Neural progenitor cell (in vitro differentiated cells): ENCODE results near the gene PIMREG. TPM values are rescaled to one million over a fixed set of nuclear protein-coding genes. Genes with fewer than 3 reads are reported as not detected.

Experiments used
- DNase-seq: peaks from one replicate; pipeline ENCODE4 v3.0.0-alpha.2; 2016; ENCODE audit warnings: low spot score
- H2AFZ ChIP-seq: fragments of 200-600 bp; sonication (generic); replicated peaks from 2 replicates; pipeline ENCODE4 v1.6.1; 2016; ENCODE audit warnings: antibody characterized with exemption
- H3F3A ChIP-seq: fragments of 200-600 bp; sonication (generic); 2 replicates; pipeline ENCODE4 v1.6.1; 2016; ENCODE audit warnings: antibody characterized with exemption, low read depth
- H3K27ac ChIP-seq: fragments of 200-600 bp; sonication (generic); 2 replicates; pipeline ENCODE4 v1.5.1; 2016; ENCODE audit warnings: mild to moderate bottlenecking
- H3K27me3 ChIP-seq: fragments of 200-600 bp; sonication (generic); 2 replicates; pipeline ENCODE4 v1.6.1; 2016; ENCODE audit warnings: mild to moderate bottlenecking, moderate library complexity
- H3K36me3 ChIP-seq: fragments of 200-600 bp; sonication (generic); 2 replicates; pipeline ENCODE4 v1.5.1; 2016
- H3K4me1 ChIP-seq: fragments of 200-600 bp; sonication (generic); 2 replicates; pipeline ENCODE4 v1.6.1; 2016; ENCODE audit warnings: mixed run types
- H3K4me2 ChIP-seq: fragments of 200-600 bp; sonication (generic); 2 replicates; pipeline ENCODE4 v1.6.1; 2016
- H3K4me3 ChIP-seq: fragments of 200-600 bp; sonication (generic); 2 replicates; pipeline ENCODE4 v1.5.1; 2016
- H3K79me2 ChIP-seq: fragments of 200-600 bp; sonication (generic); 2 replicates; pipeline ENCODE4 v1.6.1; 2016; ENCODE audit warnings: low read depth
- H3K9ac ChIP-seq: fragments of 200-600 bp; sonication (generic); 2 replicates; pipeline ENCODE4 v1.6.1; 2016
- H3K9me3 ChIP-seq: fragments of 200-600 bp; sonication (generic); 2 replicates; pipeline ENCODE4 v1.5.1; 2016; ENCODE audit warnings: low read depth
- H4K20me1 ChIP-seq: fragments of 200-600 bp; sonication (generic); 2 replicates; pipeline ENCODE4 v1.6.1; 2016; ENCODE audit warnings: low read depth
- H3K27ac Mint-ChIP-seq: 3 replicates; pipeline ENCODE4 v1.8.0; 2021; ENCODE audit warnings: mixed read lengths
- H3K27me3 Mint-ChIP-seq: 2 replicates; pipeline ENCODE4 v1.8.0; 2022; ENCODE audit warnings: low read depth, mild to moderate bottlenecking, inconsistent platforms, moderate library complexity, mixed read lengths; ENCODE audit not compliant: insufficient read depth
- H3K36me3 Mint-ChIP-seq: 3 replicates; pipeline ENCODE4 v1.8.0; 2021; ENCODE audit warnings: mixed read lengths
- H3K4me1 Mint-ChIP-seq: 3 replicates; pipeline ENCODE4 v1.8.0; 2021; ENCODE audit warnings: mixed read lengths
- H3K4me3 Mint-ChIP-seq: 3 replicates; pipeline ENCODE4 v1.8.0; 2021; ENCODE audit warnings: mild to moderate bottlenecking, moderate library complexity, mixed read lengths
- H3K9me3 Mint-ChIP-seq: 3 replicates; pipeline ENCODE4 v1.8.0; 2020; ENCODE audit warnings: mixed read lengths
- EZH2 ChIP-seq: fragments of 200-600 bp; sonication (generic); IDR thresholded peaks from 2 replicates; pipeline ENCODE4 v1.6.1; 2017; ENCODE audit warnings: antibody characterized with exemption, mild to moderate bottlenecking, moderate library complexity
- EZH2phosphoT487 ChIP-seq: fragments of 200-600 bp; sonication (generic); IDR thresholded peaks from 2 replicates; pipeline ENCODE4 v1.6.1; 2017; ENCODE audit warnings: antibody characterized with exemption
- total RNA-seq: library from RNA; depleted of rRNA; stranded (reverse); fragments of >200 nt; gene quantifications from 2 replicates; pipeline ENCODE4 v1.2.3, GENCODE V29; 2015; ENCODE audit warnings: low replicate concordance
- TF ChIP-seq, protein P1 (sequence below): fragments of 200-600 bp; sonication (generic); IDR thresholded peaks from 2 replicates; pipeline ENCODE4 v1.5.1; 2017; ENCODE audit warnings: antibody characterized with exemption, mild to moderate bottlenecking

PIMREG gene
- total RNA-seq, 1 donor from 2014 or later: 71.3 TPM

DNA sequence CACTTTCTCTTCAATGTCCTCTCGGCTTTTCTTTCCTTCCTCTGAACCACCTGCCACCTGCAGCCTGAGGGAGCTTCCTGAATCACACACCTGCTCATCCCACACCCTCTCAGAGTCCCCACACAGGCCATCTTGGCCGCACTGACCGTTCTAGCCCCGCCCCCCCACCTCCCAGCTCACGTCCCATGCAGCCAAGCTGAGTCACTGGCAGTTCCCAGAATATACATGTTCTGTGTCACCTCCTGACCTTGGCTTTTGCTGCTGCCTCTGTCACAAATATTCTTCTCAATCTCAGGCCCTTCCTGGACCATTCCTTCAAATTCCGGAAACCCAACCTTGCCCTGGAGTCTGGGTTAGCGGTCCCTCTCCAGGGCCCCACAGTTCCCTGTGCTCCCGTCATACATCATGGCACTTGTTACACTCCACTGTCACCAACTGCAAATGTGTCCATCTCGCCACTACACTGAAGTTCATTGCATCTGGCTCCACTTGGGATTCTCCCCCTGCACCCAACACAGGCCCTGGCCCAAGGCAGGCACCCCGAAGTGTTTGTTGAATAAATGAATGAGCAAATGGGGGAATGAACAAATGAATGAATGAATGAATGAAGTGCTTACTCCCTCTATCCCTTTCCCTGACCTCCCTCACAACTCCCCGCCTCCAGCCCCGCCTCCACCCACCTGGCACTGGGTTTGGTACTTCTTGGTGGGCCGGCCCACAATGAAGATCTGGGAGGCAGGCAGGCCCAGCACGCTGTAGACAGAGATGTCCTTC, 12.8 kb downstream of the PIMREG start:
- H3F3A ChIP-seq: peaks cover 48% of the 10 kb centered on the region
- no peaks in the 10 kb centered on the region for H3K27me3 ChIP-seq
- H3K9me3 Mint-ChIP-seq: no peaks in the 10 kb centered on the region
- H3K27ac Mint-ChIP-seq: peak overlapping the region; percentile 30
- H3K27ac ChIP-seq: no peak overlapping the region
- H3K27me3 Mint-ChIP-seq: peaks cover 11% of the 10 kb centered on the region
- no peak overlapping the region for H2AFZ ChIP-seq
- no peak overlapping the region for H3K4me2 ChIP-seq
- H3K79me2 ChIP-seq: no peaks in the 10 kb centered on the region
- H3K9me3 ChIP-seq: no peaks in the 10 kb centered on the region
- peak overlapping the region; percentile 59 for H3K4me3 Mint-ChIP-seq
- no peaks in the 10 kb centered on the region for H3K36me3 Mint-ChIP-seq
- no peak overlapping the region for H3K9ac ChIP-seq
- H3K4me1 ChIP-seq: peaks cover 61% of the 10 kb centered on the region
- no peak for TF ChIP-seq EZH2
- no peak for TF ChIP-seq EZH2phosphoT487
- TF ChIP-seq, protein P1, sequence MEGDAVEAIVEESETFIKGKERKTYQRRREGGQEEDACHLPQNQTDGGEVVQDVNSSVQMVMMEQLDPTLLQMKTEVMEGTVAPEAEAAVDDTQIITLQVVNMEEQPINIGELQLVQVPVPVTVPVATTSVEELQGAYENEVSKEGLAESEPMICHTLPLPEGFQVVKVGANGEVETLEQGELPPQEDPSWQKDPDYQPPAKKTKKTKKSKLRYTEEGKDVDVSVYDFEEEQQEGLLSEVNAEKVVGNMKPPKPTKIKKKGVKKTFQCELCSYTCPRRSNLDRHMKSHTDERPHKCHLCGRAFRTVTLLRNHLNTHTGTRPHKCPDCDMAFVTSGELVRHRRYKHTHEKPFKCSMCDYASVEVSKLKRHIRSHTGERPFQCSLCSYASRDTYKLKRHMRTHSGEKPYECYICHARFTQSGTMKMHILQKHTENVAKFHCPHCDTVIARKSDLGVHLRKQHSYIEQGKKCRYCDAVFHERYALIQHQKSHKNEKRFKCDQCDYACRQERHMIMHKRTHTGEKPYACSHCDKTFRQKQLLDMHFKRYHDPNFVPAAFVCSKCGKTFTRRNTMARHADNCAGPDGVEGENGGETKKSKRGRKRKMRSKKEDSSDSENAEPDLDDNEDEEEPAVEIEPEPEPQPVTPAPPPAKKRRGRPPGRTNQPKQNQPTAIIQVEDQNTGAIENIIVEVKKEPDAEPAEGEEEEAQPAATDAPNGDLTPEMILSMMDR: no peak
- no peaks in the 10 kb centered on the region for H4K20me1 ChIP-seq
- DNase-seq: no peak
- H3K4me1 Mint-ChIP-seq: peaks cover 58% of the 10 kb centered on the region
- no peak overlapping the region for H3K4me3 ChIP-seq
- no peaks in the 10 kb centered on the region for H3K36me3 ChIP-seq

DNA sequence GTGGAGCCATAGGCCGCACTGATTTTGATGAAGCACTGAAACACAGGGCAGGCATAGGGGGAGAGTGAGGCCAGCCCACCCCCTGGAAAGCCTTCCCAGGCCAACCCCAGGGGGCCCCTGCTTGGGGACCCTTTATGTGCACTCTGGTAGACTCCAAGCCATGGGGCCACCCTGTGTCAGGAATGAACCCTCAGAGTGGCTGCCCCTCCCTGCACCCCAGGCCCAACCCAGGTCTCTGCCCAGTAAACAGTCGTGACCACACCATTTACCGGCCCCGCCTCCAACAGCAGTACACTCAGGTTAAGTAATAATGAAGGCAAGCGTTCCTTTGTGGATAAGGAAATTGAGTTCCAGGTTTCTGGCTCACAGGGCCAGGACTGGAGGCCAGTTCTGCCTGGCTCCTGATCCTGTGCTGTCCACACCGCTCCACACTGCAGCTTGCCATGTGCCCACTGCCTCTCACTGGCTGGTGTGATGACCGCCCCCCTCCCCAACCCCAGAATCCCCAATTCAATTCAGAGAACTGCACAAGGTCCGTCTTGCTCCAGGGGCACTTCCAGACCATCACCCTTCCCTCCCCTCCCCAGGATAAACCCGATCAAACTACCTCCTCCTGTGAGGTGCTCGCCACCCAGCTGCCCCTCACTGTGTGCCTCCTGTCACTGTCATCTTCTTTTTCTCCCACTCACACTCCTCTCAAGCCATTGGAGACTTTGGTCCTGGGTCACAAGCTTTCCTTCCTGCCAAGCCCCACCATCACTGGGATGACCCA, 13.6 kb downstream of the PIMREG start:
- no peak for TF ChIP-seq EZH2
- TF ChIP-seq EZH2phosphoT487: no peak
- no peak overlapping the region for H3K4me3 Mint-ChIP-seq
- H3K36me3 ChIP-seq: no peaks in the 10 kb centered on the region

DNA sequence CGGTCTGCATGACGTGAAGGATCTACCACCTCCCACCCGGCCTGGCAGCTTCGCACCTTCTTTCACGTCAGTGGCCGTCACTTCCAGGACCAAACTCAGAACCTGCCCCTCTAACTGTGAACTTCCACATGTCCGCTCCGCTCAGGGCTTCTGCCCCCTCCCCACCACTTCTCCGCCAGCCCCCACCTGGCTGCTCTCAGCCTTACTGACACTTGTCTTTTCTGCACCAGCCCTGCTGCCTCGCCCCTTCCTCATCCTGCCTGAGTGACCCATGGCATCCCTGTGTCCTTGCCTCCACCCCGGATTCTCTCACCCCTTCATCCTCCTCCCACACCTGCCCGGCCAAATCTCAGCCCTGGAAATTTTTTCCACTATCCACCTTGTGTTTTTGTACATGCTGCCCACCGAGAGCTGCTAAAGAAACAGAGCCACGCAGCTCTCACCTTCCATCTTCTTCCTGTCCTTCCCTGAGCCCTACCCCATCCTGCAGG, 14.2 kb downstream of the PIMREG start:
- H3K4me1 Mint-ChIP-seq: peaks cover 55% of the 10 kb centered on the region

More for the DNA sequence above, 13.6 kb downstream of the PIMREG start:
- peaks cover 16% of the 10 kb centered on the region for H3K27me3 Mint-ChIP-seq
- H3K27ac ChIP-seq: no peak overlapping the region
- no peaks in the 10 kb centered on the region for H4K20me1 ChIP-seq
- DNase-seq: no peak
- no peak overlapping the region for H2AFZ ChIP-seq
- H3K9me3 Mint-ChIP-seq: no peaks in the 10 kb centered on the region
- peaks cover 42% of the 10 kb centered on the region for H3F3A ChIP-seq
- H3K4me3 ChIP-seq: no peak overlapping the region
- H3K36me3 Mint-ChIP-seq: no peaks in the 10 kb centered on the region
- H3K4me1 ChIP-seq: peaks cover 59% of the 10 kb centered on the region
- H3K27ac Mint-ChIP-seq: no peak overlapping the region
- no peak overlapping the region for H3K4me2 ChIP-seq
- no peak overlapping the region for H3K9ac ChIP-seq
- H3K9me3 ChIP-seq: no peaks in the 10 kb centered on the region
- H3K79me2 ChIP-seq: no peaks in the 10 kb centered on the region
- no peaks in the 10 kb centered on the region for H3K27me3 ChIP-seq
- H3K4me1 Mint-ChIP-seq: peaks cover 58% of the 10 kb centered on the region

More for the DNA sequence above, 14.2 kb downstream of the PIMREG start:
- no peak overlapping the region for H3K4me3 ChIP-seq
- H3K27me3 Mint-ChIP-seq: peaks cover 16% of the 10 kb centered on the region
- no peak overlapping the region for H3K9ac ChIP-seq
- peaks cover 35% of the 10 kb centered on the region for H3F3A ChIP-seq
- no peak overlapping the region for H2AFZ ChIP-seq
- H3K36me3 Mint-ChIP-seq: no peaks in the 10 kb centered on the region
- H3K27me3 ChIP-seq: no peaks in the 10 kb centered on the region
- TF ChIP-seq EZH2phosphoT487: no peak
- no peak for TF ChIP-seq EZH2
- TF ChIP-seq, protein P1: no peak
- no peaks in the 10 kb centered on the region for H3K79me2 ChIP-seq
- no peaks in the 10 kb centered on the region for H3K9me3 Mint-ChIP-seq
- H3K4me1 ChIP-seq: peaks cover 57% of the 10 kb centered on the region
- H3K9me3 ChIP-seq: no peaks in the 10 kb centered on the region
- H3K36me3 ChIP-seq: no peaks in the 10 kb centered on the region
- no peak overlapping the region for H3K27ac Mint-ChIP-seq
- no peak overlapping the region for H3K4me3 Mint-ChIP-seq
- no peak overlapping the region for H3K27ac ChIP-seq
- DNase-seq: no peak
- peak overlapping the region; percentile 10 for H3K4me2 ChIP-seq
- no peaks in the 10 kb centered on the region for H4K20me1 ChIP-seq
